Sciatic nerve (tissue), 2 donors: ENCODE measurements around the gene STAT5B. TPM values are rescaled to one million over a fixed set of nuclear protein-coding genes. Genes with fewer than 3 reads are reported as not detected.
"Not testable (repeated sequence)": the region's sequence is repeated elsewhere in the genome, so short reads cannot be mapped to it uniquely, and the experiment has no call there.

Experiments
- ATAC-seq: fragments of 200-7000 bp; cut with Tn5 transposase; one replicate; pipeline ENCODE4 v1.9.1; 2020; ENCODE audit warnings: mild to moderate bottlenecking, moderate library complexity
- DNase-seq: peaks from one replicate; pipeline ENCODE4 v3.0.0-alpha.2; 2020; ENCODE audit warnings: low spot score
- intact Hi-C: fragments of 100-400 bp; cut with DNase I; formaldehyde crosslinking; loops from one replicate; pipeline ENCODE4 v1.14.2; 2022
- total RNA-seq: library from RNA; stranded (reverse); fragmentation: NEBNext Ultra II Directional; extraction: Animal tissue kit (Norgen Biotek cat#: 25700); gene quantifications from one replicate; pipeline ENCODE4 v1.2.1, GENCODE V29; 2021
- donor health status: DM: no; HTN: no; CAD: no.
- donor health status: DM: no; HTN: no; CAD: no.

Gene STAT5B
- 90.8 TPM for total RNA-seq

GRCh38 chr17:42276359-42276608 is at the start of gene STAT5B:
Gene STAT5B (minus strand): TSS chr17:42276391. CDS start chr17:42232127, 44,264 bp downstream.
- DNase-seq (peak; percentile 83), ATAC-seq (peak; percentile 80)
- intact Hi-C loops, result no loop called here

GRCh38 chr17:42325026-42325425 is 48.8 kb upstream of the STAT5B start:
- ATAC-seq, result no peak
- no peak for DNase-seq
- intact Hi-C loops, result no loop called here

- intact Hi-C loops, result loop anchor here (5.0 kb wide), 2 partner anchors 84 to 204 kb away; no protein-coding TSS in a partner anchor
- ATAC-seq, result no peak
- DNase-seq, result no peak
Measured at GRCh38 chr17:42323268-42323773, 47.1 kb upstream of the STAT5B start.

GRCh38 chr17:42322382-42323267 is 46.4 kb upstream of the STAT5B start:
- ATAC-seq, result peak; percentile 91
- intact Hi-C loops, result loop anchor here (5.0 kb wide), 2 partner anchors 85 to 205 kb away; no protein-coding TSS in a partner anchor
- peak; percentile 95 for DNase-seq

- no peak for DNase-seq
- intact Hi-C loops, result loop anchor here (5.0 kb wide), 2 partner anchors 86 to 206 kb away; no protein-coding TSS in a partner anchor
- no peak for ATAC-seq
Measured at GRCh38 chr17:42321555-42321954, 45.4 kb upstream of the STAT5B start.

GRCh38 chr17:42317967-42318366 is 41.8 kb upstream of the STAT5B start:
- ATAC-seq, intact Hi-C loops, DNase-seq: not testable (repeated sequence)

- DNase-seq (no peak), ATAC-seq (no peak)
- intact Hi-C loops, result no loop called here
Measured at GRCh38 chr17:42317266-42317845, 41.2 kb upstream of the STAT5B start.

GRCh38 chr17:42316755-42317154 is 40.6 kb upstream of the STAT5B start:
- ATAC-seq (no peak), DNase-seq (no peak)
- intact Hi-C loops, result no loop called here

- intact Hi-C loops, result no loop called here
- DNase-seq (no peak), ATAC-seq (no peak)
Measured at GRCh38 chr17:42315402-42316156, 39.4 kb upstream of the STAT5B start.

- intact Hi-C loops, result no loop called here
- ATAC-seq (no peak), DNase-seq (no peak)
Measured at GRCh38 chr17:42313773-42314566, 37.8 kb upstream of the STAT5B start.

- ATAC-seq, result no peak
- intact Hi-C loops, result no loop called here
- no peak for DNase-seq
Measured at GRCh38 chr17:42313389-42313772, 37.2 kb upstream of the STAT5B start.

GRCh38 chr17:42312285-42313130 is 36.3 kb upstream of the STAT5B start:
- peak; percentile 93 for DNase-seq
- ATAC-seq, result peak; percentile 88
- intact Hi-C loops, result no loop called here

GRCh38 chr17:42312035-42312284 is 35.8 kb upstream of the STAT5B start:
- no peak for ATAC-seq
- DNase-seq, result no peak
- intact Hi-C loops, result no loop called here

- ATAC-seq, result peak; percentile 97
- intact Hi-C loops, result no loop called here
- DNase-seq, result peak; percentile 94
Measured at GRCh38 chr17:42311240-42312034, 35.2 kb upstream of the STAT5B start.

- ATAC-seq (no peak), DNase-seq (no peak)
- intact Hi-C loops, result no loop called here
Measured at GRCh38 chr17:42310787-42311215, 34.6 kb upstream of the STAT5B start.

- DNase-seq (no peak), ATAC-seq (no peak)
- intact Hi-C loops, result loop anchor here (5.0 kb wide), 1 partner anchor 1777 kb away; no protein-coding TSS in a partner anchor
Measured at GRCh38 chr17:42309986-42310786, 34.0 kb upstream of the STAT5B start.

- ATAC-seq (no peak), DNase-seq (no peak)
- intact Hi-C loops, result loop anchor here (5.0 kb wide), 1 partner anchor 1778 kb away; no protein-coding TSS in a partner anchor
Measured at GRCh38 chr17:42309142-42309541, 33.0 kb upstream of the STAT5B start.
